HG03378 (cell line): ENCODE measurements around the gene DKC1.
"Not testable (repeated sequence)": the region's sequence is repeated elsewhere in the genome, so short reads cannot be mapped to it uniquely, and the experiment has no call there.

ENCODE experiments used
- ATAC-seq: cut with Tn5 transposase; IDR thresholded peaks from one replicate; pipeline ENCODE4 v1.9.1; 2021; ENCODE audit warnings: mild to moderate bottlenecking, moderate library complexity; ENCODE audit not compliant: unreplicated experiment

DKC1 gene

DNA sequence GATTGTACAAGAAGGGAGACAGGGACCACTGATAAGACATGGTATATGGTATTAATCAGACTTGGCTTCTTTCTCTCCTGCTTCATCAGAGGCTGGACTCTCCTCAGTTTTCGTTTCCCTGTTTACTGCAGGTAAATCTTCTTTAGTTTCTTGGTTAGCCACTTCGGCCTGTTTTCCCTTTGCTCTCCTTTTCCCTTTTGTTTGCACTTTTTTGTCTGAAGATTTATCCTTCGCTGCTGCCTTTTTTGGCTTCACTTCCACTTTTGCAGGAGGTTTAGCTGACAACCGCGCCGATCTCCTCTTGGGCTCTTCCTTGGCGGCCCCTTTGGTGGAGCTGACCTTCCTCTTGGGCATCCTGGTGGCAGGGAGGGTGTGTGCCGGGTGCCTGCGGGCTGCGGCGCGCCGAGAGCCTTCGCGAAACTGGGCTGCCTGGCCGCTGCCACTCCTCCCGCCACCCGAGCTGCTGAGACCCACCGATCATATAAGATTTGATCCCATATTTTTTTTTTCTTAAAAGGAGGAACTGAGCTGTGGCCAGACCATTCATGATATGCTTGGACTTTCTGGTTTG lies 54.5 kb downstream of the DKC1 start:
- ATAC-seq, result not testable (repeated sequence)

DNA sequence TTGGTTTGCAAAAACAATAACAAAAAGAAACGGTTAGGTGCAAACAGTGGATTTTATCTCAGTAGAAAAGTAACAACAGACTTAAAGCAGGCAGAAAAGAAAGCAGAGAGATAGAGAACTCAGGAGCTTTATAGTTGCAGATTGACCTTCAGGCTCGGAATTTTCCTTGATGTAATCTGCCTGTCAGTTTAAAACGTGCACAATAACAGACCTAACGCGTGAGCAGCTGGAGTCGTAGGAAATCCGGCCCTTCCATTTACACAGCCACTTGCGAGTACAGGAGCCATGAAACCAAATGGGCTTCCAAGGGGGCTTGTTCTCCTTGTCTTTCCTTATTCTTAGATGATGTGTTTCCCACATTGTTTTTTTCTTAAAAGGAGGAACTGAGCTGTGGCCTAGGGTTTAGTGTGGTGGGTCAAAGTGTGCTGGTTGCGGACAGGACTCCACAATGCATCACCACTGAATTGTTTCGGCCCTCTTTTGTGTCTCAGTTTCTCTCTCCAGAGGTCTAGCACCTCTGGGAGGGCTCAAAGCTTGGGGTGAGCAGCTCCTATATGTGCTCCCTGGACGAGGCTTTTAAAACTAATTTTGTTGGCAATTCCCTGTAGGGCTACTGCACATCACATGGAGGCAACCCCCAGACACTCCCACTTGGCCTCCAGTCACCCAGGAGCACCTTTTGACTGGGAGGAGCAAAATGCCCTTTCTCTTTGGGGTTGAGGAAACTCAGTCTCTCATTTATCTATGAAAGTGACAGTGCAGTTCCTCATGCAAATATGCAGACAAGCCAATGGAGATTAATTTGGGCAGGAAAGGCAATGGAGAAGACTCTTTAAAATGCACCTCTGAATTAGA lies 56.5 kb downstream of the DKC1 start:
- ATAC-seq, result no peak

DNA sequence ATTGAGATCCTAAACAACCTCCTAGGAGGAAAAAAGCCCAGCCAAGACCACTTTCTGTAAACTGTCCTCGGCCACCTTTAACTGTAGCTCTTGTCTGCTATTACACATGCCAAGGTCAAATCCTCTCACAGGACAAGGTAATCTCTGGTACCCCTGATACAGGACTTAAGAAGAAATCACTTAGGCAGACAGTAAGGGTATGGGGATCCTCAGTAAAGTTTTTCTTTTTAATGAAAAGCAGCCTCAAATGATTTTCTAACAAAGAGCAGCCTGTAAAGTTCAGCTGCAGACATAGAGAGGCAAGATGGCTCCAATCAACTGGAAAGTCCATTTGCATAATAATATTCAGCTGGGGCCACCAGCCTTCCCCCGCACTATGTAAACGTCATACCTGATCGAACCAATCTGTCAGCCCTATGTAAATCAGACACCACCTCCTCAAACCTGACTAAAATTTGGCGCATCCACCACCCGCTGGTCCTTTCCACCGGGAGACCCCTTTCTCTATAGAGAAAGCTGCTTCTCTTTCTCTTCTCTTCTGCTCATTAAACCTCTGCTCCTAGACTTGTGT lies 57.2 kb downstream of the DKC1 start:
- ATAC-seq, result peak; percentile 59

DNA sequence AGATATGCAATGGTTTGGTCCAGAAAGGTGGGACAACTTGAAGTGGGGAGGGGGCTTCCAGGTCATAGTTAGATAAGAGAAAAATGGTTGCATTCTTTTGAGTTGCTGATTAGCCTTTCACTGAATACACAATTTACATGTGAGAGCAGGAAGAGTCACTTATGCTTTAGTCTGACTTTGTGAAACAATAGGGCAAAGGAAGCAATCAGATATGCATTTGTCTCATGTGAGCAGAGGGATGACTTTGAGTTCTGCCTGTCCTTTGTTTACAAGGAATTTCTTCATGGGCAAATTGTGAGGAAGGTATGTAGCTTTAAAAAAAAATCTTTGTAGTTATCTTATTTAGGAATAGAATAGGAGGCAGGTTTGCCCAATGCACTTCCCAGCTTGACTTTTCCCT lies 58.9 kb downstream of the DKC1 start:
- no peak for ATAC-seq

GRCh38 chrX:154822029-154822428 lies 59.4 kb downstream of the DKC1 start:
- no peak for ATAC-seq

- no peak for ATAC-seq
These were observed 62.0 kb downstream of the DKC1 start for GRCh38 chrX:154824638-154825037.

GRCh38 chrX:154825586-154825985 lies 62.9 kb downstream of the DKC1 start:
- ATAC-seq, result not testable (repeated sequence)
